Esophagus squamous epithelium (tissue), 5 donors: ENCODE data around the gene UTRN. TPM values are rescaled to one million over a fixed set of nuclear protein-coding genes. Genes with fewer than 3 reads are reported as not detected.

Experiments used
- DNase-seq: peaks from one replicate; lab custom pipeline; 2025; lab: John Stamatoyannopoulos, UW
- H3K27ac ChIP-seq, 4 donors: fragments of 200-600 bp; sonication (generic); one replicate each; pipeline ENCODE4 v1.5.1; 2016 to 2019; ENCODE audit warnings: mild to moderate bottlenecking in 1 of 4
- H3K27me3 ChIP-seq, 4 donors: fragments of 200-600 bp; sonication (generic); 1 replicate in 3 of 4; 2 replicates in 1 of 4; pipeline versions ENCODE4 v1.5.1 to v1.6.0; 2017 to 2021; ENCODE audit warnings: antibody characterized with exemption in 1 of 4
- H3K36me3 ChIP-seq, 3 donors: fragments of 200-600 bp; sonication (generic); one replicate each; pipeline ENCODE4 v1.5.1; 2016 to 2019
- H3K4me1 ChIP-seq, 3 donors: fragments of 200-600 bp; sonication (generic); one replicate each; pipeline ENCODE4 v1.5.1; 2017 to 2019
- H3K4me3 ChIP-seq, 4 donors: fragments of 200-600 bp; sonication (generic); 1 replicate in 3 of 4; 2 replicates in 1 of 4; pipeline ENCODE4 v1.5.1; 2016 to 2019; ENCODE audit warnings: mild to moderate bottlenecking in 2 of 4, moderate library complexity in 1 of 4
- H3K9me3 ChIP-seq, 3 donors: fragments of 200-600 bp; sonication (generic); one replicate each; pipeline ENCODE4 v1.5.1; 2016 to 2019
- POLR2A ChIP-seq, 4 donors: fragments of 450-650 bp; IDR thresholded peaks; one replicate each; pipeline ENCODE4 v1.6.1; 2017; ENCODE audit warnings: antibody characterized with exemption in 4 of 4, mild to moderate bottlenecking in 4 of 4, moderate library complexity in 3 of 4
- WGBS, 2 donors: methylation state at CpG; one replicate each; pipeline ENCODE4 v1.1.5; 2018; 5-methylcytosine and 5-hydroxymethylcytosine counted together
- intact Hi-C: fragments of 100-400 bp; cut with DNase I; formaldehyde crosslinking; loops from one replicate; pipeline ENCODE4 v1.15.0; 2022
- total RNA-seq, 4 donors: library from RNA; depleted of rRNA; stranded (reverse); fragments of >200 nt; gene quantifications; one replicate each; pipeline ENCODE4 v1.1.0, GENCODE V29; 2016
- TF ChIP-seq, protein P1 (sequence below), 6 experiments: fragments of 450-650 bp in 4 of 6; fragments of 200-600 bp in 2 of 6; sonication (generic) in 2 of 6; IDR thresholded peaks; one replicate each; pipeline ENCODE4 v1.5.1; 2016 to 2019; ENCODE audit warnings: antibody characterized with exemption in 6 of 6, mild to moderate bottlenecking in 4 of 6, moderate library complexity in 4 of 6
- donor health status: DM: yes; HTN: yes; CAD: no.

Gene UTRN
- total RNA-seq, 4 donors from 2014 or later, result 43.8 to 148 (median 69.8) TPM

DNA sequence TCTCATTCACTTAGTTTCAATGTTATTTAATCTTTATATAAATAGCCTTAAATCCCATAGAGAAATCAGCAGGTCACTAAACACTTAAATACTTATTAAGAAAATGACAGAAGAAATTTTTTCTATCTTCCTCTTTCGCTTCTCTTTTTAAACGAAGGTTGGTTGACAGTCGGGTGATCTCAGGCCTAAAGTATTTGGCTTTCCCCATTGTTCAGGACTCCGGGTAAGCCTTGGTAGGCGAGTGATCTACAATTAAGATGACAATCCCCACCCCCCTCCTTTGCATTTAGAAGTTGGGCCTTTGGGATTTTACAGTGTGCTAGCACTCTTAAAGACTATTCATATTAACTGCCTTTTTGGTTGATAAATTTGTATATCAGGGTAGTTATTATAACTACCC is 19.7 kb upstream of the UTRN start:
- Histone ChIP-seq H3K9me3 (no peaks in the 10 kb centered on the region), H3K27ac (peak overlapping the region in 2 of 4 donors; percentile 53 to 69), H3K4me1 (peaks cover 0 to 26% (median 17%) of the 10 kb centered on the region in 3 donors), H3K27me3 (peaks cover 0 to 3% (median 0%) of the 10 kb centered on the region in 4 donors), H3K36me3 (no peaks in the 10 kb centered on the region), H3K4me3 (no peak overlapping the region)
- intact Hi-C loops, result no loop called here
- 32 to 50% methylated on average over 5 of the region's 5 CpGs for WGBS, 2 donors
- TF ChIP-seq, protein P1, sequence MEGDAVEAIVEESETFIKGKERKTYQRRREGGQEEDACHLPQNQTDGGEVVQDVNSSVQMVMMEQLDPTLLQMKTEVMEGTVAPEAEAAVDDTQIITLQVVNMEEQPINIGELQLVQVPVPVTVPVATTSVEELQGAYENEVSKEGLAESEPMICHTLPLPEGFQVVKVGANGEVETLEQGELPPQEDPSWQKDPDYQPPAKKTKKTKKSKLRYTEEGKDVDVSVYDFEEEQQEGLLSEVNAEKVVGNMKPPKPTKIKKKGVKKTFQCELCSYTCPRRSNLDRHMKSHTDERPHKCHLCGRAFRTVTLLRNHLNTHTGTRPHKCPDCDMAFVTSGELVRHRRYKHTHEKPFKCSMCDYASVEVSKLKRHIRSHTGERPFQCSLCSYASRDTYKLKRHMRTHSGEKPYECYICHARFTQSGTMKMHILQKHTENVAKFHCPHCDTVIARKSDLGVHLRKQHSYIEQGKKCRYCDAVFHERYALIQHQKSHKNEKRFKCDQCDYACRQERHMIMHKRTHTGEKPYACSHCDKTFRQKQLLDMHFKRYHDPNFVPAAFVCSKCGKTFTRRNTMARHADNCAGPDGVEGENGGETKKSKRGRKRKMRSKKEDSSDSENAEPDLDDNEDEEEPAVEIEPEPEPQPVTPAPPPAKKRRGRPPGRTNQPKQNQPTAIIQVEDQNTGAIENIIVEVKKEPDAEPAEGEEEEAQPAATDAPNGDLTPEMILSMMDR (IDR thresholded peaks at IDR 0.05), result no peak
- no peak for TF ChIP-seq POLR2A (IDR thresholded peaks at IDR 0.05)
- no peak for DNase-seq

DNA sequence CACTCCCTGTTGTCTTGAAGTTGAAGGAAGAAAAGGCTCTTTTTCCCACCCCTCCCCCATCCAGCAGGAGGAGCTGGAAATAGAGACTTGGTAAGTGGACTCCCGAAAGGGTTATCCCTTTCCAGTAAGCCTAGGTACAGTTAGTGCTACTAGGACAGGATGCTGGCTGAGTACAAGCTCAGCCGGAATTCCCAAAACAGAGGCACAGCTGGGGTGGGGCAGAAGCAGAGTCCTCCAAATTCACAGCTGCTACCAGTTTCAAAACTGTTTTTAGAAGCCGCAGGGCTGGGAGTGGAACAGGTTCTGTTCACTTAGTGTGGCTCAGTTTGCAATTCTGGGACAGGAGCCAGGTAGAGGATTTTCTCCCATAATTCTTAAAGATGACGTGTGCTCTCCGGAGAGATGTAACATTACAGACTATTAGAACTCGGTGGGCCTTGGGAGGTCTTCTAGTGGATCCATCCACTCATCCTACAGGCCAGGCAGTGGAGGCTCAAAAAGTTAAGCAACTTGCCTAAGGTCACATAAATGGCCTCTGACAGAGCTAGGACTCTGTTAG is 19.0 kb upstream of the UTRN start:
- Histone ChIP-seq H3K27ac (peak overlapping the region in 3 of 4 donors; percentile 53 to 81 (median 69)), H3K4me1 (peaks cover 0 to 26% (median 17%) of the 10 kb centered on the region in 3 donors), H3K4me3 (no peak overlapping the region), H3K27me3 (peaks cover 0 to 3% (median 0%) of the 10 kb centered on the region in 4 donors), H3K9me3 (no peaks in the 10 kb centered on the region), H3K36me3 (no peaks in the 10 kb centered on the region)
- TF ChIP-seq, protein P1 (IDR thresholded peaks at IDR 0.05), result no peak
- TF ChIP-seq POLR2A (IDR thresholded peaks at IDR 0.05), result no peak
- peak; percentile 3 for DNase-seq
- intact Hi-C loops, result no loop called here
- 22 to 25% methylated on average over 6 of the region's 6 CpGs for WGBS, 2 donors

DNA sequence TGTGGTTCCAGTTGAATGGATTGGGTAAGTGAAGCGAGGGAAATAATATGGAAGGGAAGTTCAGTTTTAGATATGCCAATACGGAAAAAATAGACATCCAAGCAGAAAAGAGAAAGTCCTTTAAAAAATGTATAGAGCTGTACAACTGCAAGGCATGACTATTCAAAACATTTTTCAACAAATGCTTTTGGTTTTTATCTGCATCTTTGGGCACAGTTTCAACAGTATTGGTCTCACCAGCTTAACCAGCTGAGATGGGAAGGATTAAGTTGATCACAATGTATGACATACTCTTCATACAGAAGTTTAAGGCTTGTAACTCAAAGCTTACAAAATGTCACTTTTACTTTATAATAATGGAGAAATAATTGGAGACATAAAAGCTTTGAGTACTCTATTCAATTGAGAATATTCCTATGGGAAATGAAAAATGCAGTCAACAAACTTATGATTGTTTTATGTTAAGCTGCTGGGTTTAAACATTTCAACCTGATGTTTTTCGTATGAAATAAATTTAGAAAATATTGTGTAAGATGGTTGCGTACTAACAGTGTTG is 16.3 kb upstream of the UTRN start:
- 63 to 77% methylated on average over 4 of the region's 4 CpGs for WGBS, 2 donors
- H3K27ac ChIP-seq, result peak overlapping the region in 2 of 4 donors; percentile 26 to 38
- no peak for TF ChIP-seq POLR2A (IDR thresholded peaks at IDR 0.05)
- TF ChIP-seq, protein P1 (IDR thresholded peaks at IDR 0.05), result no peak
- no peaks in the 10 kb centered on the region for H3K36me3 ChIP-seq
- H3K4me3 ChIP-seq, result no peak overlapping the region
- no peak for DNase-seq
- H3K27me3 ChIP-seq, result no peaks in the 10 kb centered on the region
- intact Hi-C loops, result no loop called here
- H3K9me3 ChIP-seq, result no peaks in the 10 kb centered on the region
- H3K4me1 ChIP-seq, result peaks cover 0 to 26% (median 17%) of the 10 kb centered on the region in 3 donors

DNA sequence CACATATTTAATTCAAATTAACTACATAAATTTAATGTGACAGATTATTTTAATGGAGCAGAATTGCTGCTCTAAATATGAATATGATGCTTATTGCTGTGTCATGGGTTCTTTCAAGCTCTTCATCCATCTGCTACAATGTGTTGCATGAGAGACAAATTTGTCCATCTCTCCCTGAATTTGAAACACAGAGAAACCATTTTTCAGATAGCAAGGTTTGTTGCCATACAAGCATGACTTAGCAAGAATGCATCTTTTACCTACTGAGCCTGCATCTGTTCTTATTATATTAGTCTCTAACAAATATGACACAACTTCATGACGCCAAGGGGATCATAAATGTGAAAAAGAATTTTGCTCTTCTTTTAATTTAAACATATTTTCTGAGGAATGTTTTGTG is 8.0 kb upstream of the UTRN start:
- Histone ChIP-seq H3K36me3 (no peaks in the 10 kb centered on the region), H3K4me1 (peaks cover 0 to 7% (median 0%) of the 10 kb centered on the region in 3 donors), H3K4me3 (no peak overlapping the region), H3K27ac (no peak overlapping the region), H3K9me3 (no peaks in the 10 kb centered on the region), H3K27me3 (no peaks in the 10 kb centered on the region)
- TF ChIP-seq POLR2A (IDR thresholded peaks at IDR 0.05), result no peak
- TF ChIP-seq, protein P1 (IDR thresholded peaks at IDR 0.05), result no peak
- intact Hi-C loops, result no loop called here
- 92 to 95% methylated on average over 1 of the region's 1 CpG for WGBS, 2 donors
- no peak for DNase-seq

DNA sequence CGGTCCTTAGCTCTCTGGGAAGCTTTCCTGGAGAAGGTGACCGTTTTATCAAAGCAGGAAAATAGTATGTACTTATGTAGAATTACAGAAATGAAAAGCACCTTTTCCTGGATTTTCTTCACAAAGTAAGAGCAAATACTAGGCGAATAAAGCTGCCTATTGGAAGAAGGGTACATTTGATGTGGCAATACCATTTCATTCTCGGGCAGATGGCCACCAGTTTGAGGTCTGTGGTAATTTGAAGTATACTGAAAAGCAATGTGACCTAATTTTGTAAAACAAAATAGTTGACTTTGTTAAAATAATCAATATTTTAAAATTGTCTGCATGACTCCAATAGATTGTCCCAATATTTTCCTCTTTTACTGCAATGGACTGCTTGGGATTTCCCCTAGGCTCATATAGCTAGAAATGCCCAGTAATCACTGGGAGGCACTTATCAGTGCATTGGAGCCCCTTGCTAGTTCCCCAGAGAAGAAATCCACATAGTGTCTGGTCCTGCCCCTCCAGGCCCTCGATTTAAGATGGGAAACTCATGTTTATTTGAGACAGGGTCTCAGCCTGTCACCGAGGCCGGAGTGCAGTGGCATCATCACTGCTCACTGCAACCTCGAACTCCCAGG is 7.4 kb upstream of the UTRN start:
- Histone ChIP-seq H3K36me3 (no peaks in the 10 kb centered on the region), H3K9me3 (no peaks in the 10 kb centered on the region), H3K27ac (no peak overlapping the region), H3K27me3 (no peaks in the 10 kb centered on the region), H3K4me1 (peaks cover 0 to 7% (median 0%) of the 10 kb centered on the region in 3 donors), H3K4me3 (no peak overlapping the region)
- no peak for DNase-seq
- 87 to 89% methylated on average over 8 of the region's 8 CpGs for WGBS, 2 donors
- no peak for TF ChIP-seq POLR2A (IDR thresholded peaks at IDR 0.05)
- TF ChIP-seq, protein P1 (IDR thresholded peaks at IDR 0.05), result no peak
- intact Hi-C loops, result no loop called here
